GM12878 (cell line): ENCODE data around the gene RBMS1. TPM values are rescaled to one million over a fixed set of nuclear protein-coding genes. Genes with fewer than 3 reads are reported as not detected.

Experiments
- ATF7 ChIP-seq: fragments of 450-650 bp; IDR thresholded peaks from 2 replicates; pipeline ENCODE4 v1.6.1; 2016; ENCODE audit warnings: low read depth, mild to moderate bottlenecking
- EZH2 ChIP-seq: IDR thresholded peaks from 2 replicates; pipeline ENCODE4 v1.6.1; 2012; ENCODE audit warnings: low read depth, mild to moderate bottlenecking, control low read depth, inconsistent platforms, low read length, borderline replicate concordance; ENCODE audit not compliant: control insufficient read depth
- POLR2A ChIP-seq: IDR thresholded peaks from 2 replicates; pipeline ENCODE4 v1.6.1; 2011; ENCODE audit warnings: low read depth, mild to moderate bottlenecking, low read length
- SPI1 ChIP-seq: IDR thresholded peaks from 2 replicates; pipeline ENCODE4 v1.6.1; 2011; ENCODE audit warnings: low read depth, mild to moderate bottlenecking, low read length, moderate library complexity, borderline replicate concordance; ENCODE audit not compliant: insufficient read depth
- TCF7 ChIP-seq: IDR thresholded peaks from 2 replicates; pipeline ENCODE4 v1.6.1; 2014; ENCODE audit warnings: antibody characterized with exemption, borderline replicate concordance
- ZNF217 ChIP-seq: fragments of 450-650 bp; IDR thresholded peaks from 2 replicates; pipeline ENCODE4 v1.6.1; 2017; ENCODE audit warnings: antibody characterized with exemption, mild to moderate bottlenecking
- polyA plus RNA-seq, 11 experiments: library from polyadenylated mRNA; depleted of rRNA in 4 of 11; unstranded in 6 of 11; stranded (reverse) in 5 of 11; fragments of >200 nt; fragmentation: Nextera tagmentation in 4 of 11; fragmentation: Illumina TruSeq in 1 of 11; extraction: Ambion mirVana in 4 of 11; extraction: Trizol in 1 of 11; gene quantifications; 1 replicate in 1 of 11; 2 replicates in 10 of 11; pipeline versions ENCODE4 v1.2.1 to v1.2.3, GENCODE V29; 2011 to 2016; ENCODE audit warnings: inconsistent platforms in 2 of 11, missing spikeins in 2 of 11, low read depth in 1 of 11
- total RNA-seq, 4 experiments: library from RNA; depleted of rRNA in 3 of 4; stranded (reverse); fragments of >200 nt in 3 of 4; fragmentation: Illumina TruSeq in 1 of 4; extraction: Trizol in 1 of 4; gene quantifications; 2 replicates each; pipeline versions ENCODE4 v1.2.1 to v1.2.3, GENCODE V29; 2013 to 2021
- TF ChIP-seq, protein P1 (sequence below): fragments of 450-650 bp; conservative IDR thresholded peaks from 2 replicates; pipeline ENCODE4 v1.6.1; 2017; ENCODE audit warnings: mild to moderate bottlenecking, moderate library complexity
- TF ChIP-seq, protein P2 (sequence below): fragments of 450-650 bp; IDR thresholded peaks from 2 replicates; pipeline ENCODE4 v1.6.1; 2016; ENCODE audit warnings: mild to moderate bottlenecking
- TF ChIP-seq, protein P3 (sequence below): fragments of 450-650 bp; formaldehyde crosslinking; IDR thresholded peaks from 2 replicates; pipeline ENCODE4 v1.5.0; 2022; ENCODE audit warnings: mild to moderate bottlenecking, missing genetic modification characterization
- TF ChIP-seq, protein P4 (sequence below): fragments of 450-650 bp; IDR thresholded peaks from 2 replicates; pipeline ENCODE4 v1.6.1; 2018; ENCODE audit warnings: mild to moderate bottlenecking, low read depth, moderate library complexity; ENCODE audit not compliant: partially characterized antibody

Gene RBMS1
- total and polyA plus RNA-seq, 10 of the 15 experiments (the other 5 are each of a cell fraction or from before 2014, with no cell fraction given) = 0.04 to 0.31 (median 0.17) TPM; not detected in 1

DNA sequence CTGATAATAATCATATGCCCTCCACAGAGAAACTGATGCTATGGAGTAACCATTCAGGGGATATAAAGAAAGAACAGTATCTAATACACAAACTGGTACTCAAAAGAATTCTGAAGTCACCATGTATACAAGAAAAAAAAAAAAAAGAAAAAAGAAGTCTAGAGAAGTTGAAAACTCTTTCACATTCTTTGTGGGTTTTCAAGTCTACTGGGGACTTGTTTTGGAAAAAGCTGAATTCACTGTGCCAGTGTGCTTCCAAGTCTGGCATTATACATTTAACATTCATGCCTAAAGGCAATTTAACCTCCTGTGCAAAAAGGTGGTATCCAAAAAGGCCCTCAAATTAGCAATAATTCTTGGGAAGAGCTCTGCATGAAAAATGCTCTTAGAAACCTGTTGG is 198.7 kb downstream of the RBMS1 start (continued):
- TF ChIP-seq, protein P1, sequence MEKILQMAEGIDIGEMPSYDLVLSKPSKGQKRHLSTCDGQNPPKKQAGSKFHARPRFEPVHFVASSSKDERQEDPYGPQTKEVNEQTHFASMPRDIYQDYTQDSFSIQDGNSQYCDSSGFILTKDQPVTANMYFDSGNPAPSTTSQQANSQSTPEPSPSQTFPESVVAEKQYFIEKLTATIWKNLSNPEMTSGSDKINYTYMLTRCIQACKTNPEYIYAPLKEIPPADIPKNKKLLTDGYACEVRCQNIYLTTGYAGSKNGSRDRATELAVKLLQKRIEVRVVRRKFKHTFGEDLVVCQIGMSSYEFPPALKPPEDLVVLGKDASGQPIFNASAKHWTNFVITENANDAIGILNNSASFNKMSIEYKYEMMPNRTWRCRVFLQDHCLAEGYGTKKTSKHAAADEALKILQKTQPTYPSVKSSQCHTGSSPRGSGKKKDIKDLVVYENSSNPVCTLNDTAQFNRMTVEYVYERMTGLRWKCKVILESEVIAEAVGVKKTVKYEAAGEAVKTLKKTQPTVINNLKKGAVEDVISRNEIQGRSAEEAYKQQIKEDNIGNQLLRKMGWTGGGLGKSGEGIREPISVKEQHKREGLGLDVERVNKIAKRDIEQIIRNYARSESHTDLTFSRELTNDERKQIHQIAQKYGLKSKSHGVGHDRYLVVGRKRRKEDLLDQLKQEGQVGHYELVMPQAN = no peak
- TF ChIP-seq, protein P2, sequence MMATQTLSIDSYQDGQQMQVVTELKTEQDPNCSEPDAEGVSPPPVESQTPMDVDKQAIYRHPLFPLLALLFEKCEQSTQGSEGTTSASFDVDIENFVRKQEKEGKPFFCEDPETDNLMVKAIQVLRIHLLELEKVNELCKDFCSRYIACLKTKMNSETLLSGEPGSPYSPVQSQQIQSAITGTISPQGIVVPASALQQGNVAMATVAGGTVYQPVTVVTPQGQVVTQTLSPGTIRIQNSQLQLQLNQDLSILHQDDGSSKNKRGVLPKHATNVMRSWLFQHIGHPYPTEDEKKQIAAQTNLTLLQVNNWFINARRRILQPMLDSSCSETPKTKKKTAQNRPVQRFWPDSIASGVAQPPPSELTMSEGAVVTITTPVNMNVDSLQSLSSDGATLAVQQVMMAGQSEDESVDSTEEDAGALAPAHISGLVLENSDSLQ = no peak
- TF ChIP-seq ZNF217 (no peak), POLR2A (no peak), TCF7 (no peak), ATF7 (no peak), SPI1 (no peak), EZH2 (no peak)
- TF ChIP-seq, protein P3, sequence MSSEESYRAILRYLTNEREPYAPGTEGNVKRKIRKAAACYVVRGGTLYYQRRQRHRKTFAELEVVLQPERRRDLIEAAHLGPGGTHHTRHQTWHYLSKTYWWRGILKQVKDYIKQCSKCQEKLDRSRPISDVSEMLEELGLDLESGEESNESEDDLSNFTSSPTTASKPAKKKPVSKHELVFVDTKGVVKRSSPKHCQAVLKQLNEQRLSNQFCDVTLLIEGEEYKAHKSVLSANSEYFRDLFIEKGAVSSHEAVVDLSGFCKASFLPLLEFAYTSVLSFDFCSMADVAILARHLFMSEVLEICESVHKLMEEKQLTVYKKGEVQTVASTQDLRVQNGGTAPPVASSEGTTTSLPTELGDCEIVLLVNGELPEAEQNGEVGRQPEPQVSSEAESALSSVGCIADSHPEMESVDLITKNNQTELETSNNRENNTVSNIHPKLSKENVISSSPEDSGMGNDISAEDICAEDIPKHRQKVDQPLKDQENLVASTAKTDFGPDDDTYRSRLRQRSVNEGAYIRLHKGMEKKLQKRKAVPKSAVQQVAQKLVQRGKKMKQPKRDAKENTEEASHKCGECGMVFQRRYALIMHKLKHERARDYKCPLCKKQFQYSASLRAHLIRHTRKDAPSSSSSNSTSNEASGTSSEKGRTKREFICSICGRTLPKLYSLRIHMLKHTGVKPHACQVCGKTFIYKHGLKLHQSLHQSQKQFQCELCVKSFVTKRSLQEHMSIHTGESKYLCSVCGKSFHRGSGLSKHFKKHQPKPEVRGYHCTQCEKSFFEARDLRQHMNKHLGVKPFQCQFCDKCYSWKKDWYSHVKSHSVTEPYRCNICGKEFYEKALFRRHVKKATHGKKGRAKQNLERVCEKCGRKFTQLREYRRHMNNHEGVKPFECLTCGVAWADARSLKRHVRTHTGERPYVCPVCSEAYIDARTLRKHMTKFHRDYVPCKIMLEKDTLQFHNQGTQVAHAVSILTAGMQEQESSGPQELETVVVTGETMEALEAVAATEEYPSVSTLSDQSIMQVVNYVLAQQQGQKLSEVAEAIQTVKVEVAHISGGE (CRISPR knock-in tag) = no peak
- TF ChIP-seq, protein P4, sequence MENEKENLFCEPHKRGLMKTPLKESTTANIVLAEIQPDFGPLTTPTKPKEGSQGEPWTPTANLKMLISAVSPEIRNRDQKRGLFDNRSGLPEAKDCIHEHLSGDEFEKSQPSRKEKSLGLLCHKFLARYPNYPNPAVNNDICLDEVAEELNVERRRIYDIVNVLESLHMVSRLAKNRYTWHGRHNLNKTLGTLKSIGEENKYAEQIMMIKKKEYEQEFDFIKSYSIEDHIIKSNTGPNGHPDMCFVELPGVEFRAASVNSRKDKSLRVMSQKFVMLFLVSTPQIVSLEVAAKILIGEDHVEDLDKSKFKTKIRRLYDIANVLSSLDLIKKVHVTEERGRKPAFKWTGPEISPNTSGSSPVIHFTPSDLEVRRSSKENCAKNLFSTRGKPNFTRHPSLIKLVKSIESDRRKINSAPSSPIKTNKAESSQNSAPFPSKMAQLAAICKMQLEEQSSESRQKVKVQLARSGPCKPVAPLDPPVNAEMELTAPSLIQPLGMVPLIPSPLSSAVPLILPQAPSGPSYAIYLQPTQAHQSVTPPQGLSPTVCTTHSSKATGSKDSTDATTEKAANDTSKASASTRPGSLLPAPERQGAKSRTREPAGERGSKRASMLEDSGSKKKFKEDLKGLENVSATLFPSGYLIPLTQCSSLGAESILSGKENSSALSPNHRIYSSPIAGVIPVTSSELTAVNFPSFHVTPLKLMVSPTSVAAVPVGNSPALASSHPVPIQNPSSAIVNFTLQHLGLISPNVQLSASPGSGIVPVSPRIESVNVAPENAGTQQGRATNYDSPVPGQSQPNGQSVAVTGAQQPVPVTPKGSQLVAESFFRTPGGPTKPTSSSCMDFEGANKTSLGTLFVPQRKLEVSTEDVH = no peak
- TF ChIP-seq, all 136 proteins: peak for 0
